Raji (cell line): ENCODE measurements around the gene MCTP1.

Source experiments
- POLR2A ChIP-seq: IDR thresholded peaks from 2 replicates; pipeline ENCODE4 v1.6.1; 2011; ENCODE audit warnings: low read depth, low read length, control low read depth; ENCODE audit not compliant: insufficient read depth

The MCTP1 gene

GRCh38 chr5:95262933-95263660 lies 21.8 kb downstream of the MCTP1 start:
- no peak for TF ChIP-seq POLR2A

DNA sequence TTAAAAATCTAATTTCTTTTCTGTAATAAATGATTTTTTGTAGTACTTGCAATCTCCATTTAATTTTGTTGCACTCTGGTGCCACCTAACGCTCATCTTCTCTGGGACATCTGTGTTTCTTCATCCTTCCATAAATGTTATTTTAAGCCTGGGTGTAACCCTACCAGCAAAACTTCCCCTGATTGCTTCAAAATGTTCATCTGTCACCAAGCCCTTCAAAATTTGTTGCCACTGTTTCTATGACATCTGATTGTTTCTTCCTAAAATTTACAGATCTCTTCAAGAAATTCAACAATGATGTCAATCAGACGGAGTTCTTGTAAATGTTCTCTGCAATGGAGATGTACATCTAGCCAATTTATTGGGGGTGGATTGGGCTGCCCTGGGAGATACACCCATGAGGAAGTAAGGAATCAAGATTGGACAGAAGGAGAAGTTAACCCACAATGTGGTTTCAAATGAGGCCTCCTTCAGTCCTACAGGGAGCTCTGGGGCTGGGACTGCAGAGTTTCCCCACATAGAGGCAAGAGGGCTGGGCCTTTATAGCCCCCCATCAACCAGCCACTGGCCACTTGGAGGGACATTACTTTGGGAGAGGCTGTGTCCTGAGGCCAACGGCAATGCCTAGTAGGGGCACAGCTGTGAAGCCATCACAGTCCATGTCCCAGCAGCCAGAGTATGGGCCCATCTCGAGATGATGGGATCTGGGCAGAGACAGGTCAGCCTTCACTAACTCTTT lies 23.3 kb downstream of the MCTP1 start:
- TF ChIP-seq POLR2A: no peak

DNA sequence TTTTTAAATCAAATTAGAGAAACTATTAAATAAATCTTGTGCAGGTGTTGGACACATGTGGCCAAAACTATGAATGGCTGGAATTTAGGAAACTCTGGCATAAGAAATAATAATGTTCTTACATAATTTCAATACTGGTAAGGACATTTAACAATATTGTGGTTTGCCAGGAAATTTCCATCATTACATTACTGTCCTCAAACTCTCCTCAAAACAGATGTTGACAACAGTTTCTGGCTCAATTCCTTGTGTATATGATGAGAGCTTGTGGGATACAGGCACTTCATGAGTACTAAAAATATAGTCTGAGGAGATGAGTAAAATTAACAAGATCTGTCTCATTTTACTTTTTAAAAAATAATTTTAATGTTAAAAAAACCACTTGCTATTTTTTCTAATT lies 27.9 kb downstream of the MCTP1 start:
- no peak for TF ChIP-seq POLR2A

- TF ChIP-seq POLR2A: no peak
Observed at GRCh38 chr5:95256446-95256845, 28.4 kb downstream of the MCTP1 start.

DNA sequence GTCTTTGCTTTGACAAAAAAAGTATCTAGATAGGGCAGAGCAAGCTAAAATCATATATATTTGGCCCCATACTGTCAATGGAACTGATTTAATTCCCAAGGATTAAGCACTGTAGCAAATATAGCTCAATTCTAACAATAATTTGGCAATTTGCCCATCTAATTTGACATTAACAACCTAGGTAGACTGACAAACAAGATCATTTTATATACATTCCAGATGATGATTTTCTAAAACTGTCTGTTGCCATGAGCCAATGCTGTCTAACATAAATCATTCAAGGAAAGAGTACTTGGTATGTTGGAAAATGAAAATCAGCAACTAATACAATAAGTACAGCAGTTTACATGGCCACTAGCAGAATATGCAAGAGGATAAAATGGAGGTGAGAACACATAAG lies 32.1 kb downstream of the MCTP1 start:
- no peak for TF ChIP-seq POLR2A

GRCh38 chr5:95251185-95251584 lies 33.7 kb downstream of the MCTP1 start:
- no peak for TF ChIP-seq POLR2A

- TF ChIP-seq POLR2A: no peak
Observed at GRCh38 chr5:95244479-95244878, 40.4 kb downstream of the MCTP1 start.

DNA sequence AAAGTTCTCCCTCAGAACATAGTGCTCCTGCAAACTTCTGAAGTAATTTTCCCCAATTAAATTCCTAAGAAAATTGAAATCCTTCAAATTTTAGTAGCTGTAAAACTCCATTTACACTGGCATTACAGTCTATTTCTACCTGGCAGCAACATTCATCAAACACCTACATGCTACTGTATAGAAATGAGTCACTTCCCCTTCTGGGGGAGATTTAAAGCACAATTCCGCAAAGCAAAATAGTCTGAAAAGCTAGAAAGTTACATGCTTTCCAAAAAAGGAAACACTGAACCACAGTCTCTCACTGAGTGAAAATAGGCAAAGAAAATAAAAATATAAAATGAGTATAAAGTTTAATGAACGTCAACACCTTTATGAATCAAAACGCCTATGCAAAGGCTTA lies 43.3 kb downstream of the MCTP1 start:
- TF ChIP-seq POLR2A: no peak

GRCh38 chr5:95241161-95241560 lies 43.7 kb downstream of the MCTP1 start:
- no peak for TF ChIP-seq POLR2A

- TF ChIP-seq POLR2A: no peak
Observed at GRCh38 chr5:95238560-95239325, 46.2 kb downstream of the MCTP1 start.

DNA sequence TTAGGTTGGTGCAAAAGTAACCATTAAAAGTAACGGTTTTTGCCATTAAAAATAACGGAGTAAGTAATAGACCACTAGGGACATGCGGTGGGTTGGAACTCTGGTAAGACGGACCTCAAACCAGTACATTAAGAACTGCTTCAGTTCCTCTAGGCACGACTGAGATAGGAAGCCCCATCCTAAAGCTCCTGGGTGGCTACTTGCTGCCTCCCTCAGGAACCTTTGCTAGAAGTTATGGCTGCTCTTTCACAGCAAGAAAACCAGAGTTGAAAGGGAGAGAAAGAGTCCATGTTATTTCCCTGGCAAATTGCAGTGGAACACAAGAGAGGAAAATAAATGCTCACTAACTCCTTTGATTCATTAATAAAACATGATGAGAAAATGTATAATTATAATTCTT lies 47.6 kb downstream of the MCTP1 start:
- no peak for TF ChIP-seq POLR2A

GRCh38 chr5:95235439-95235982 lies 49.4 kb downstream of the MCTP1 start:
- no peak for TF ChIP-seq POLR2A

DNA sequence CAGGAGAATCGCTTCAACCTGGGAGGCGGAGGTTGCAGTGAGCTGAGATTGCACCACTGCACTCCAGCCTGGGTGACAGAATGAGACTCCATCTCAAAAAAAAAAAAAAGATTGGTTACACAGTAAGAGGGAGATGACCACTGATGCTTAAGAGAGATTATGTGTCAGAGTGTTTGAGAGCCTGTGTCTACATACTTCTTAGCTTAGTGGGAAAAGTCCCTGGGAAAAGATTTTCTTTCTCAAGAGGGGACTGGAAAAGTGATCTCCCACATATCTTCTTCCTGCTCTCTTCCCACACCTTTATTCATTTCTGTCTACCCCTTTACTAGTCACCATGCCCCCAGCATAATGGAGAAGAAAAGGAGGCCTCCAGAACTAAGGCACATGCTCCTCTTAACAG lies 55.2 kb downstream of the MCTP1 start:
- TF ChIP-seq POLR2A: no peak

DNA sequence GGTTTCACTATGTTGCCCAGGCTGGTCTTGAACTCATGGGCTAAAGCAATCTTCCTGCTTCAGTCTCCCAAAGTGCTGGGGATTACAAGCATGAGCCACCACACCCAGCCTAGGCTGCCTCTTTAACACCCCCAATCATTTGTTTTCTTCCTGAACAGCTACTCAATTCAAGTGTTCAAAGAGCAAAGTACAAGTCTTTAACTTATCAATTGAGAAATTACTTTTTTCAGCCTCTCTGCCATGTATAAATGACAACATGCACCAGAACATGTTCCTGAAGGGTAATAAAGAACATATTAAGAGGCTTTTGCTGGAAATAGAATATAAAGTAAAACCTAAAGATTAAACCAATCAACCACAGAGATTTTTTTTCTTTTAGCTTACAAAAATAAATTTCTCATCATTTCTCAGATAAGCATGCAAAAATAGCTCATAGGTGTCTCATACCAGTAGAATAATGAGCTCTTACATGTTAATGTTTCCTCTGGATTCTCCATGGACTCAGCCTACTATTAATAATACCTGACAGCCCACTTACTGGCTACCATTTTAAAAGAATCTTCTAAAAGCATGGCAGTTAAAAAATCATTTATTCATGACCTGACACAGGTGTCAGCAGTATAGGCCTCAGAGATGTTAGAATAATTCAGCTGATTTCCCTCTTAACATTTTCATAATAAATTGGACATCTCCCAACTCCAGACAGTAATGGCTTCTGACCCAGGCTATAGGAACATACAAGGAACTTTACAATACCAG lies 60.0 kb downstream of the MCTP1 start:
- no peak for TF ChIP-seq POLR2A
